Spleen (tissue), 7 donors: Measurements from ENCODE around the gene IPCEF1.

Experiments
- POLR2A ChIP-seq, 3 donors: fragments of 450-650 bp; IDR thresholded peaks; one replicate each; pipeline ENCODE4 v1.5.1; 2017; ENCODE audit warnings: antibody characterized with exemption in 3 of 3, mild to moderate bottlenecking in 1 of 3
- TF ChIP-seq, protein P1 (sequence below), 11 experiments: fragments of 200-600 bp in 7 of 11; fragments of 450-650 bp in 4 of 11; sonication (generic) in 4 of 11; IDR thresholded peaks in 8 of 11; conservative IDR thresholded peaks in 3 of 11; 1 replicate in 7 of 11; 2 replicates in 4 of 11; pipeline versions ENCODE4 v1.4.0 to v1.8.0; 2016 to 2021; ENCODE audit warnings: antibody characterized with exemption in 11 of 11, inconsistent platforms in 4 of 11, mild to moderate bottlenecking in 1 of 11
- donor health status: DM: no; HTN: no; CAD: no; lungs with moderate emphysema.
- donor health status: DM: no; HTN: no; CAD: no.
- donor health status: DM: no; HTN: no; CAD: no.

- TF ChIP-seq, protein P1, sequence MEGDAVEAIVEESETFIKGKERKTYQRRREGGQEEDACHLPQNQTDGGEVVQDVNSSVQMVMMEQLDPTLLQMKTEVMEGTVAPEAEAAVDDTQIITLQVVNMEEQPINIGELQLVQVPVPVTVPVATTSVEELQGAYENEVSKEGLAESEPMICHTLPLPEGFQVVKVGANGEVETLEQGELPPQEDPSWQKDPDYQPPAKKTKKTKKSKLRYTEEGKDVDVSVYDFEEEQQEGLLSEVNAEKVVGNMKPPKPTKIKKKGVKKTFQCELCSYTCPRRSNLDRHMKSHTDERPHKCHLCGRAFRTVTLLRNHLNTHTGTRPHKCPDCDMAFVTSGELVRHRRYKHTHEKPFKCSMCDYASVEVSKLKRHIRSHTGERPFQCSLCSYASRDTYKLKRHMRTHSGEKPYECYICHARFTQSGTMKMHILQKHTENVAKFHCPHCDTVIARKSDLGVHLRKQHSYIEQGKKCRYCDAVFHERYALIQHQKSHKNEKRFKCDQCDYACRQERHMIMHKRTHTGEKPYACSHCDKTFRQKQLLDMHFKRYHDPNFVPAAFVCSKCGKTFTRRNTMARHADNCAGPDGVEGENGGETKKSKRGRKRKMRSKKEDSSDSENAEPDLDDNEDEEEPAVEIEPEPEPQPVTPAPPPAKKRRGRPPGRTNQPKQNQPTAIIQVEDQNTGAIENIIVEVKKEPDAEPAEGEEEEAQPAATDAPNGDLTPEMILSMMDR (IDR thresholded peaks at IDR 0.05 in 8 of 11, conservative IDR thresholded peaks at IDR 0.05 in 3 of 11): no peak
- TF ChIP-seq POLR2A (IDR thresholded peaks at IDR 0.05): no peak
Measured at GRCh38 chr6:154337406-154338005, 19.1 kb downstream of the IPCEF1 start.
